Ammon's horn (tissue), 1 donor: Measurements from ENCODE around the gene DOCK2.
A peak's percentile ranks its signal among the peaks of the same experiment; 100 is the strongest.
"Not testable (repeated sequence)": the region's sequence is repeated elsewhere in the genome, so short reads cannot be mapped to it uniquely, and the experiment has no call there.

Source experiments
- DNase-seq: peaks from one replicate; pipeline ENCODE4 v3.0.0-alpha.2; 2016; ENCODE audit warnings: low spot score

DOCK2 gene

GRCh38 chr5:169637085-169637548 is at the start of gene DOCK2:
TSS of gene DOCK2 (plus strand) at chr5:169637275. CDS start at chr5:169637327, 52 bp downstream.
- peak; percentile 49 for DNase-seq

GRCh38 chr5:169590602-169591001 is 46.5 kb upstream of the DOCK2 start:
- DNase-seq = no peak

- DNase-seq = no peak
Measured at GRCh38 chr5:169591636-169592035, 45.4 kb upstream of the DOCK2 start.

- DNase-seq = no peak
Measured at GRCh38 chr5:169592937-169593650, 44.0 kb upstream of the DOCK2 start.

GRCh38 chr5:169595172-169595820 is 41.8 kb upstream of the DOCK2 start:
- no peak for DNase-seq

GRCh38 chr5:169599451-169599850 is 37.6 kb upstream of the DOCK2 start:
- no peak for DNase-seq

- DNase-seq = no peak
Measured at GRCh38 chr5:169602535-169602934, 34.5 kb upstream of the DOCK2 start.

- no peak for DNase-seq
Measured at GRCh38 chr5:169606279-169606678, 30.8 kb upstream of the DOCK2 start.

- no peak for DNase-seq
Measured at GRCh38 chr5:169607882-169608281, 29.2 kb upstream of the DOCK2 start.

- DNase-seq = no peak
Measured at GRCh38 chr5:169609716-169610115, 27.4 kb upstream of the DOCK2 start.

GRCh38 chr5:169610606-169611005 is 26.5 kb upstream of the DOCK2 start:
- DNase-seq = no peak

GRCh38 chr5:169615561-169615960 is 21.5 kb upstream of the DOCK2 start:
- DNase-seq = no peak

GRCh38 chr5:169624307-169624706 is 12.8 kb upstream of the DOCK2 start:
- DNase-seq = not testable (repeated sequence)

- DNase-seq = no peak
Measured at GRCh38 chr5:169626779-169627178, 10.3 kb upstream of the DOCK2 start.

- DNase-seq = no peak
Measured at GRCh38 chr5:169627551-169627950, 9.5 kb upstream of the DOCK2 start.

GRCh38 chr5:169628892-169629291 is 8.2 kb upstream of the DOCK2 start:
- no peak for DNase-seq

- no peak for DNase-seq
Measured at GRCh38 chr5:169629847-169630548, 7.1 kb upstream of the DOCK2 start.

GRCh38 chr5:169631360-169631759 is 5.7 kb upstream of the DOCK2 start:
- no peak for DNase-seq

- DNase-seq = no peak
Measured at GRCh38 chr5:169632946-169633345, 4.1 kb upstream of the DOCK2 start.

GRCh38 chr5:169634606-169635005 is 2.5 kb upstream of the DOCK2 start:
- DNase-seq = no peak

- no peak for DNase-seq
Measured at GRCh38 chr5:169635936-169636335, 1.1 kb upstream of the DOCK2 start.

GRCh38 chr5:169636477-169637084 is 494 bp upstream of the DOCK2 start:
- DNase-seq = no peak
